COLO668 (cell line): ENCODE data around the gene FRMD6.

Source experiments
- DNase-seq: peaks from one replicate; lab custom pipeline; 2025; ENCODE audit not compliant: unreplicated experiment; lab: John Stamatoyannopoulos, UW

FRMD6 gene

GRCh38 chr14:51663783-51664326, 12.1 kb downstream of the FRMD6 start:
- DNase-seq = no peak

GRCh38 chr14:51666070-51666469, 14.4 kb downstream of the FRMD6 start:
- DNase-seq = no peak

- DNase-seq = no peak
Measured at GRCh38 chr14:51666826-51667225, 15.1 kb downstream of the FRMD6 start.

GRCh38 chr14:51668870-51669269, 17.2 kb downstream of the FRMD6 start:
- DNase-seq = no peak

- DNase-seq = no peak
Measured at GRCh38 chr14:51674294-51675002, 22.7 kb downstream of the FRMD6 start.

GRCh38 chr14:51676549-51676948, 24.8 kb downstream of the FRMD6 start:
- DNase-seq = no peak

- DNase-seq = no peak
Measured at GRCh38 chr14:51677266-51677665, 25.6 kb downstream of the FRMD6 start.

- DNase-seq = no peak
Measured at GRCh38 chr14:51677738-51678137, 26.0 kb downstream of the FRMD6 start.

- DNase-seq = no peak
Measured at GRCh38 chr14:51680031-51680430, 28.3 kb downstream of the FRMD6 start.

GRCh38 chr14:51681411-51681810, 29.7 kb downstream of the FRMD6 start:
- DNase-seq = no peak

GRCh38 chr14:51682411-51682810, 30.7 kb downstream of the FRMD6 start:
- DNase-seq = no peak

GRCh38 chr14:51684760-51685159, 33.0 kb downstream of the FRMD6 start:
- DNase-seq = no peak

- DNase-seq = no peak
Measured at GRCh38 chr14:51691176-51691575, 39.5 kb downstream of the FRMD6 start.

- DNase-seq = no peak
Measured at GRCh38 chr14:51692646-51693045, 40.9 kb downstream of the FRMD6 start.

GRCh38 chr14:51697848-51698247, 46.1 kb downstream of the FRMD6 start:
- no peak for DNase-seq

GRCh38 chr14:51701951-51702350, 50.2 kb downstream of the FRMD6 start:
- no peak for DNase-seq

GRCh38 chr14:51703787-51704186, 52.1 kb downstream of the FRMD6 start:
- DNase-seq = no peak

GRCh38 chr14:51704545-51704944, 52.8 kb downstream of the FRMD6 start:
- no peak for DNase-seq

GRCh38 chr14:51707327-51707726, 55.6 kb downstream of the FRMD6 start:
- DNase-seq = no peak

GRCh38 chr14:51711505-51711904, 59.8 kb downstream of the FRMD6 start:
- no peak for DNase-seq

- DNase-seq = no peak
Measured at GRCh38 chr14:51715250-51715649, 63.5 kb downstream of the FRMD6 start.

GRCh38 chr14:51715742-51716141, 64.0 kb downstream of the FRMD6 start:
- no peak for DNase-seq

- no peak for DNase-seq
Measured at GRCh38 chr14:51716610-51717009, 64.9 kb downstream of the FRMD6 start.
